B cell (primary cell): Measurements from ENCODE around the gene TFF1. TPM values are rescaled to one million over a fixed set of nuclear protein-coding genes. Genes with fewer than 3 reads are reported as not detected.

ENCODE experiments used
- ATAC-seq: fragments of 200-7000 bp; cut with Tn5 transposase; one replicate; pipeline ENCODE4 v1.10.0; 2021; ENCODE audit warnings: low read depth, mild to moderate bottlenecking, moderate number of reproducible peaks, moderate library complexity
- CTCF ChIA-PET: fragments of 350-600 bp; sonication (Branson Sonifier 250); formaldehyde crosslinking; loops from one replicate; lab custom pipeline; 2021; ENCODE audit warnings: antibody characterized with exemption, inconsistent platforms; lab: Charles Lee
- POLR2A ChIA-PET: fragments of 350-600 bp; sonication (Branson Sonifier 250); formaldehyde crosslinking; loops from one replicate; lab custom pipeline; 2021; ENCODE audit warnings: antibody characterized with exemption; lab: Charles Lee
- DNase-seq: peaks from one replicate; pipeline ENCODE4 v3.0.0; 2013
- H2AFZ ChIP-seq: 2 replicates; pipeline ENCODE4 v1.6.1; 2012; ENCODE audit warnings: mild to moderate bottlenecking, low read depth, low read length; ENCODE audit not compliant: insufficient read depth, poor library complexity, severe bottlenecking
- H3K27ac ChIP-seq, 2 donors: 1 replicate in 1 of 2; 2 replicates in 1 of 2; pipeline ENCODE4 v1.5.1; 2012 to 2013; ENCODE audit warnings: low read length in 2 of 2, mild to moderate bottlenecking in 2 of 2, moderate library complexity in 1 of 2
- H3K27me3 ChIP-seq, 4 experiments: fragments of 200-600 bp in 1 of 4; sonication (generic) in 1 of 4; replicated peaks in 1 of 4; 1 replicate in 2 of 4; 2 replicates in 2 of 4; pipeline versions ENCODE4 v1.6.1 to v1.7.0; 2013 to 2016; ENCODE audit warnings: low read length in 3 of 4, mild to moderate bottlenecking in 2 of 4, mixed read lengths in 1 of 4, moderate library complexity in 1 of 4; ENCODE audit not compliant: insufficient read depth in 4 of 4, control insufficient read depth in 3 of 4; ENCODE audit errors: control extremely low read depth in 1 of 4
- H3K36me3 ChIP-seq, 2 experiments: replicated peaks in 1 of 2; 1 replicate in 1 of 2; 2 replicates in 1 of 2; pipeline versions ENCODE4 v1.6.1 to v1.7.1; 2013; ENCODE audit warnings: low read length in 1 of 2; ENCODE audit not compliant: insufficient read depth in 2 of 2, control insufficient read depth in 1 of 2; ENCODE audit errors: control extremely low read depth in 1 of 2, extremely low read depth in 1 of 2
- H3K4me1 ChIP-seq, 2 donors: fragments of 200-600 bp in 1 of 2; sonication (generic) in 1 of 2; 1 replicate in 1 of 2; 2 replicates in 1 of 2; pipeline versions ENCODE4 v1.5.1 to v1.6.1; 2013 to 2017; ENCODE audit warnings: low read length in 2 of 2; ENCODE audit not compliant: control insufficient read depth in 2 of 2, insufficient read depth in 2 of 2
- H3K4me2 ChIP-seq: replicated peaks from 2 replicates; pipeline ENCODE3; 2012; ENCODE audit warnings: mild to moderate bottlenecking, low read depth, low read length; ENCODE audit not compliant: poor library complexity, severe bottlenecking
- H3K4me3 ChIP-seq, 5 experiments: fragments of 200-600 bp in 1 of 5; sonication (generic) in 1 of 5; 1 replicate in 3 of 5; 2 replicates in 2 of 5; pipeline versions ENCODE4 v1.5.1 to v1.7.0; 2011 to 2016; ENCODE audit warnings: low read length in 4 of 5, mild to moderate bottlenecking in 4 of 5, low read depth in 2 of 5, control low read depth in 1 of 5, moderate library complexity in 1 of 5; ENCODE audit not compliant: insufficient read depth in 1 of 5; ENCODE audit errors: control extremely low read depth in 1 of 5, extremely low read depth in 1 of 5
- H3K79me2 ChIP-seq: fragments of 200-600 bp; sonication (generic); one replicate; pipeline ENCODE4 v1.6.0; 2016; ENCODE audit warnings: low read length; ENCODE audit not compliant: control insufficient read depth, insufficient read depth
- H3K9ac ChIP-seq: fragments of 200-600 bp; sonication (generic); 2 replicates; pipeline ENCODE4 v1.6.1; 2017; ENCODE audit warnings: mild to moderate bottlenecking, low read length, moderate library complexity
- H3K9me3 ChIP-seq, 3 donors: one replicate each; pipeline versions ENCODE4 v1.6.1 to v1.7.1; 2013; ENCODE audit warnings: low read length in 2 of 3; ENCODE audit not compliant: control insufficient read depth in 2 of 3, insufficient read depth in 1 of 3; ENCODE audit errors: control extremely low read depth in 1 of 3
- H4K20me1 ChIP-seq: 2 replicates; pipeline ENCODE4 v1.6.0; 2012; ENCODE audit warnings: mild to moderate bottlenecking, low read length; ENCODE audit not compliant: insufficient read depth, control insufficient read depth, poor library complexity, severe bottlenecking
- H3K27ac Mint-ChIP-seq: one replicate; pipeline ENCODE4 v1.8.0; 2021; ENCODE audit warnings: mixed read lengths
- H3K27me3 Mint-ChIP-seq: one replicate; pipeline ENCODE4 v1.8.0; 2021; ENCODE audit warnings: mixed read lengths
- H3K4me1 Mint-ChIP-seq: one replicate; pipeline ENCODE4 v1.8.0; 2021; ENCODE audit warnings: mixed read lengths
- H3K4me3 Mint-ChIP-seq: one replicate; pipeline ENCODE4 v1.8.0; 2021; ENCODE audit warnings: mixed read lengths
- H3K9me3 Mint-ChIP-seq: one replicate; pipeline ENCODE4 v1.8.0; 2022; ENCODE audit warnings: mixed read lengths; ENCODE audit not compliant: insufficient read depth
- CTCF ChIP-seq: fragments of 200-600 bp; IDR thresholded peaks from one replicate; pipeline ENCODE4 v1.8.0; 2022; ENCODE audit warnings: antibody characterized with exemption, mild to moderate bottlenecking
- EZH2 ChIP-seq: IDR thresholded peaks from 2 replicates; pipeline ENCODE4 v1.6.1; 2012; ENCODE audit warnings: borderline replicate concordance, low read depth, mild to moderate bottlenecking, moderate library complexity, low read length; ENCODE audit not compliant: insufficient read depth, poor library complexity, severe bottlenecking
- WGBS: methylation state at CpG from one replicate; pipeline ENCODE4 v1.1.5; 2013; ENCODE audit warnings: missing lambda C conversion rate; ENCODE audit not compliant: insufficient coverage; 5-methylcytosine and 5-hydroxymethylcytosine counted together
- intact Hi-C: fragments of 100-400 bp; cut with micrococcal nuclease; formaldehyde crosslinking; loops from one replicate; pipeline ENCODE4 v1.10.0; 2022
- polyA plus RNA-seq: library from polyadenylated mRNA; depleted of rRNA; stranded (reverse); fragments of >200 nt; gene quantifications from 2 replicates; pipeline ENCODE4 v1.2.3, GENCODE V29; 2012
- total RNA-seq, 2 donors: library from RNA; stranded (reverse); fragments of 120-200 nt in 1 of 2; gene quantifications; 1 replicate in 1 of 2; 2 replicates in 1 of 2; pipeline versions ENCODE4 v1.2.3 to v1.2.4, GENCODE V29; 2013 to 2022

The TFF1 gene
- total and polyA plus RNA-seq, 2 donors (not counting 1 experiment from before 2014, with no cell fraction given): not detected

GRCh38 chr21:42373196-42373907 is 7.0 kb upstream of the TFF1 start:
- intact Hi-C loops: no loop called here
- DNase-seq: no peak
- no peak for TF ChIP-seq EZH2
- no peak for TF ChIP-seq CTCF
- H3K27ac ChIP-seq: no peak overlapping the region
- no peak overlapping the region for H3K4me2 ChIP-seq
- peaks cover 0 to 14% (median 0%) of the 10 kb centered on the region in 4 experiments for H3K27me3 ChIP-seq
- no peaks in the 10 kb centered on the region for H3K9me3 ChIP-seq
- H3K4me3 ChIP-seq: no peak overlapping the region
- H3K9ac ChIP-seq: no peak overlapping the region
- ATAC-seq: no peak
- no peak overlapping the region for H3K27ac Mint-ChIP-seq
- H4K20me1 ChIP-seq: no peaks in the 10 kb centered on the region
- H3K4me1 ChIP-seq: no peaks in the 10 kb centered on the region
- no peaks in the 10 kb centered on the region for H3K9me3 Mint-ChIP-seq
- WGBS: 87% methylated on average over 20 of the region's 25 CpGs
- H2AFZ ChIP-seq: no peak overlapping the region
- H3K27me3 Mint-ChIP-seq: peaks cover 19% of the 10 kb centered on the region
- no peaks in the 10 kb centered on the region for H3K4me1 Mint-ChIP-seq
- no peaks in the 10 kb centered on the region for H3K36me3 ChIP-seq
- ChIA-PET POLR2A (no interaction called here), CTCF (interaction anchor here (0.6 to 2.0 kb wide), 2 partner anchors 36 to 391 kb away, joined by 3 to 5 read pairs; no protein-coding TSS in a partner anchor)
- H3K4me3 Mint-ChIP-seq: no peak overlapping the region
- H3K79me2 ChIP-seq: no peaks in the 10 kb centered on the region

GRCh38 chr21:42370894-42371654 is 4.7 kb upstream of the TFF1 start:
- DNase-seq (no peak), ATAC-seq (no peak)
- H3K27ac ChIP-seq: no peak overlapping the region
- no peaks in the 10 kb centered on the region for H3K79me2 ChIP-seq
- no peaks in the 10 kb centered on the region for H3K36me3 ChIP-seq
- CTCF ChIA-PET: no interaction called here
- Mint-ChIP-seq H3K4me3 (no peak overlapping the region), H3K27ac (no peak overlapping the region), H3K4me1 (no peaks in the 10 kb centered on the region), H3K9me3 (no peaks in the 10 kb centered on the region), H3K27me3 (peaks cover 19% of the 10 kb centered on the region)
- POLR2A ChIA-PET: no interaction called here
- 74% methylated on average over 18 of the region's 18 CpGs for whole genome bisulfite sequencing
- no peak overlapping the region for H3K4me3 ChIP-seq
- peaks cover 0 to 16% (median 0%) of the 10 kb centered on the region in 4 experiments for H3K27me3 ChIP-seq
- H3K9me3 ChIP-seq: no peaks in the 10 kb centered on the region
- intact Hi-C loops: no loop called here
- no peak overlapping the region for H3K4me2 ChIP-seq
- no peaks in the 10 kb centered on the region for H4K20me1 ChIP-seq
- no peak overlapping the region for H3K9ac ChIP-seq
- TF ChIP-seq CTCF (no peak), EZH2 (no peak)
- no peak overlapping the region for H2AFZ ChIP-seq
- H3K4me1 ChIP-seq: no peaks in the 10 kb centered on the region
